ENCODE measurements around the gene HDLBP.
"Not testable (repeated sequence)": the region's sequence is repeated elsewhere in the genome, so short reads cannot be mapped to it uniquely, and the experiment has no call there.

HDLBP gene

GRCh38 chr2:241321033-241321432 lies 5.6 kb upstream of the HDLBP start:
- H3K27me3 Mint-ChIP-seq, result no peaks in the 10 kb centered on the region
- no peak overlapping the region for H3K4me3 Mint-ChIP-seq
- no peak for DNase-seq
- peaks cover 62% of the 10 kb centered on the region for H3K36me3 Mint-ChIP-seq
- CTCF ChIA-PET, result no interaction called here
- no peaks in the 10 kb centered on the region for H3K9me3 Mint-ChIP-seq
- H3K27ac Mint-ChIP-seq, result no peak overlapping the region
- peaks cover 68% of the 10 kb centered on the region for H3K4me1 Mint-ChIP-seq

- H3K36me3 Mint-ChIP-seq, result peaks cover 59% of the 10 kb centered on the region
- H3K4me1 Mint-ChIP-seq, result peaks cover 68% of the 10 kb centered on the region
- CTCF ChIA-PET, result no interaction called here
- H3K27ac Mint-ChIP-seq, result peak overlapping the region; percentile 20
- DNase-seq, result no peak
- H3K9me3 Mint-ChIP-seq, result no peaks in the 10 kb centered on the region
- H3K27me3 Mint-ChIP-seq, result no peaks in the 10 kb centered on the region
- no peak overlapping the region for H3K4me3 Mint-ChIP-seq
These were observed 4.9 kb upstream of the HDLBP start for GRCh38 chr2:241320394-241320793.

- Mint-ChIP-seq H3K4me3 (peak overlapping the region; percentile 89), H3K4me1 (peaks cover 65% of the 10 kb centered on the region), H3K36me3 (peaks cover 51% of the 10 kb centered on the region)
- H3K27ac Mint-ChIP-seq, H3K27me3 Mint-ChIP-seq, H3K9me3 Mint-ChIP-seq, DNase-seq: not testable (repeated sequence)
- CTCF ChIA-PET, result interaction anchor here (0.9 kb wide), 1 partner anchor 240 kb away, joined by 3 read pairs; no protein-coding TSS in a partner anchor
These were observed 3.4 kb upstream of the HDLBP start for GRCh38 chr2:241318830-241319229.

DNA sequence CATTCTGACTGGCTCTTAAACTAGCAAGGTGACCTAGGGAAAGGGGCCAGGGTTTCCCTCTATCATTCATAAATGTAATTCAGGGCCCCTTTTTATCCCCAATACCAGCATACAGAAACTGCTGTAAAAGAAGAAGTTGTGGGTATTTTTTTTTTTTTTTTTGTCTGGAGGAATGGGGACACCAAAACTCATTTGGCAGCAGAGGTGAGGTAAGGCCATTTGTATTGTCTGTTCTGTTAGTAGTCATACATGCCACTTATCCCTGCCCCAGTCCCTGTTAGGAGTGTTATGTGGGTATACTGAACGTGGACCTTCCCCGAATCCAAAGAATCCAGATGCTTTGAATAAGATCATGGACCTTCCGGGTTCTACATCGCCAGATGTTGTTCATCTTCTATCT lies 1.9 kb upstream of the HDLBP start:
- Mint-ChIP-seq H3K9me3 (no peaks in the 10 kb centered on the region), H3K27ac (peak overlapping the region; percentile 96), H3K36me3 (peaks cover 50% of the 10 kb centered on the region), H3K4me3 (peak overlapping the region; percentile 89), H3K27me3 (no peaks in the 10 kb centered on the region), H3K4me1 (peaks cover 71% of the 10 kb centered on the region)
- no peak for DNase-seq
- CTCF ChIA-PET, result interaction anchor here (0.8 kb wide), 1 partner anchor 281 kb away, joined by 3 read pairs; no protein-coding TSS in a partner anchor

- H3K4me1 Mint-ChIP-seq, result peaks cover 72% of the 10 kb centered on the region
- peaks cover 49% of the 10 kb centered on the region for H3K36me3 Mint-ChIP-seq
- H3K9me3 Mint-ChIP-seq, result no peaks in the 10 kb centered on the region
- H3K27ac Mint-ChIP-seq, result peak overlapping the region; percentile 96
- CTCF ChIA-PET, result no interaction called here
- DNase-seq, result no peak
- no peaks in the 10 kb centered on the region for H3K27me3 Mint-ChIP-seq
- H3K4me3 Mint-ChIP-seq, result peak overlapping the region; percentile 89
These were observed 1.4 kb upstream of the HDLBP start for GRCh38 chr2:241316825-241317224.

DNA sequence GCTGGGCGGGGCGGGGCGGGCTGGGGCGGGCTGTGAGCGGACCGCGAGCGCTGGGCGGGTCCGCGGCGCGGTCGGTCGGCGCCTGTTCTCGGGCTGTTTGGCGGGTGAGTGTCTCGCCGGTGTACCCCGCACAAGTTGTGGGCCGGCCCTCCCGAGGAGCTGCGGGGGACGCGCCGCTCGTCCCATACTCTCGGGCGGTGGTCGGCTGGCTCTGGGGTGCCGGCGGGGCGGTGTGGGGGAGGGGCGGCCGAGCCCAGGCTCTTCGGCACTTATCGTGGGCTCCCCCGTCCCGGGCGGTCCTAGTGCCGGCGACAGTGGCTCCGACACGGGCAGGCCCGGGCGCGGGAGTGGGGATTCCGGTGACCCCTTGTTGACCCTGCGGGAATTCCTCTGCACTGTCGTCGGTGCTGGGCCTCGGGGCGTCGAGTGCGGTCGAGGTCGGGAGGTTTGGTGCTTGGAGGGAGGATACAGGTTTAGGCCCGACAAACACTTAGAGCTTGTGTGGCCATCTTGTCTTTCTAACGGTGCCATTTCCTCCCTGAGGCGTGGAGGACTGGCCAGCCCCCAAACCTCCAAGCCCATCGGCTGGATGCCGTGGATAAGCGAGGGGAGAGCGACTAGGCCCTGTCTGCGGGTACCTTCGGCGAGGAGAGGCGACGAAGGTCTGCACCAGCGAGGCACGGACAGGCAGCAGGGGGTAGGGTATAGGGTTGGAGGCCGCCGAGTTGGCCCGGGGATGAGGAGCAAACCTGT lies 583 bp upstream of the HDLBP start, which contains the start of gene SEPTIN2:
Gene SEPTIN2, plus strand, starts transcription at position 47 of the 753 bp plus-strand sequence. CDS start 8,308 bp downstream, outside the sequence.
- H3K27me3 Mint-ChIP-seq, result no peaks in the 10 kb centered on the region
- peak; percentile 83 for DNase-seq
- H3K36me3 Mint-ChIP-seq, result peaks cover 42% of the 10 kb centered on the region
- H3K9me3 Mint-ChIP-seq, result no peaks in the 10 kb centered on the region
- CTCF ChIA-PET, result interaction anchor here (1.2 kb wide), 1 partner anchor 33 kb away, joined by 3 read pairs; no protein-coding TSS in a partner anchor
- H3K4me1 Mint-ChIP-seq, result peaks cover 72% of the 10 kb centered on the region
- peak within 1 kb of the TSS; percentile 89 for H3K4me3 Mint-ChIP-seq
- H3K27ac Mint-ChIP-seq, result peak within 1 kb of the TSS; percentile 96

DNA sequence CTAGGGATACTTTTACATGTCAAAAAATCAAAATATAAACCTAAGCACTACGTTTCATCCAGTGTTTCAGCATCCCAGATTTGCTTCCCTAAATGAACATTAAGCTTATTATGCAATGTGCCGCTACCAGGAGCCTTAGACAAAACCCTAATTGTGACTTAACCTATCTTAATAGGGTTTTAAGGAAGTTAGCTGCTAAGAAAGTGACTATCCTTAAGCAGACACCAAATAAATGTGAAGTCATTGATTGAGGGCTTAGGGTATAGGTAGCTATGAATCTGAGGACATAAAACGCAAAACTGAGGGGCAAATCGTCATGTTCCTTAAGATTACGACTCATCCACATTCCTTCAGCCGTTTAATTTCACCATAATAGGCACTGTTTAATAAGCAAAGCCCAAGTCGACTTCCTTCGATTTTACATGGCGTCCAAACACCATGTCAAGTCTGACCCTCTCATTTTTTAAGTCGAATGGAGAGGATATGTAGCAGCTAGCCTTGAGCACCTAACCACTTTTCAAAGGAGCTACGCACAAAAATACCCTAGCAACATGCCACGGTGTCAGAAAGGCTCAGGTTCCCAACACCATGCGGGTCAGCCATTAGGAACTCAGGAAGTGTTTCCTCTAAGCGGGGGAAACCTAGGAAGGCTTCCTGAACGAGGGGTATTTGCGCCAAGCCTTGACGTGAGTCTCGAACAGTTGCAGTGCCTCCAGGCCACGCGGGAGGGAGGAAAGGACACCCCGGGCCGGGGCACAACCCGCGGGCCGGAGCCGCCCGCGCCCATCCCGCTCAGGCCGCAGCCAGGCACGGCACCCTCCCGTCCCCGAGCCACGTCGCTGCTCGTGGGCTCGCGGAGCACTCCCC lies 1.0 kb downstream of the HDLBP start:
- H3K4me3 Mint-ChIP-seq, result peak overlapping the region; percentile 89
- H3K4me1 Mint-ChIP-seq, result peaks cover 71% of the 10 kb centered on the region
- peaks cover 30% of the 10 kb centered on the region for H3K36me3 Mint-ChIP-seq
- H3K27me3 Mint-ChIP-seq, result no peaks in the 10 kb centered on the region
- no peaks in the 10 kb centered on the region for H3K9me3 Mint-ChIP-seq
- peak overlapping the region; percentile 96 for H3K27ac Mint-ChIP-seq
- DNase-seq, result no peak
- CTCF ChIA-PET, result interaction anchor here (0.9 to 1.2 kb wide), 3 partner anchors 15 to 165 kb away, joined by 3 read pairs; partner anchors contain the start of gene PASK

DNA sequence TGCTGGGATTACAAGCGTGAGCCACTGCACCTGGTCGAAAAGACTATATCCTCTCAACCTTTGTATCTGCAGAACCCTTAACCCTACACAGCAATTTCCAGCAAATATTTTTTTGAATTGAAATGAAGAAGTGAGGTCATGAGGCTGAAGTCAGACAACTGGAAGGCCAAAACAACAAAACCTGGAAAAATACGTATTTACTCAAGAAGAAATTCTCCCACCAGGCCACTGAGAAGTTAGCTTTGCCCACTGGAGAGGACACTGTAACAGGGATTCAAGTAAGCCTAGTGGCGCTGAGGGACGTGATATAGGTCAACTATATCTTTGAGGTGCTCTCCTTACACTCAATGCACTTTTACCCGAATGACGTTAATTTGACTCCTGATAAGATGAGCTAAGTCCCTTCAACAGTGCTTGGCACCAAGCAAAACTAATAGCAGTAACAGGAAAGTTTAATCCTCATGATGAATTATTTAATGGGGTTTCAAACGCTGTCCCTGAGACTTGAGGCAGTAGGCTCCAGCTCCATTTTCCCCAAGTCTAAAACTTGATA lies 1.9 kb downstream of the HDLBP start:
- CTCF ChIA-PET, result interaction anchor here (0.9 kb wide), 1 partner anchor 14 kb away, joined by 3 read pairs; no protein-coding TSS in a partner anchor
- peaks cover 74% of the 10 kb centered on the region for H3K4me1 Mint-ChIP-seq
- DNase-seq, result no peak
- H3K27me3 Mint-ChIP-seq, result no peaks in the 10 kb centered on the region
- H3K27ac Mint-ChIP-seq, result peak overlapping the region; percentile 95
- peak overlapping the region; percentile 89 for H3K4me3 Mint-ChIP-seq
- no peaks in the 10 kb centered on the region for H3K9me3 Mint-ChIP-seq
- peaks cover 30% of the 10 kb centered on the region for H3K36me3 Mint-ChIP-seq

DNA sequence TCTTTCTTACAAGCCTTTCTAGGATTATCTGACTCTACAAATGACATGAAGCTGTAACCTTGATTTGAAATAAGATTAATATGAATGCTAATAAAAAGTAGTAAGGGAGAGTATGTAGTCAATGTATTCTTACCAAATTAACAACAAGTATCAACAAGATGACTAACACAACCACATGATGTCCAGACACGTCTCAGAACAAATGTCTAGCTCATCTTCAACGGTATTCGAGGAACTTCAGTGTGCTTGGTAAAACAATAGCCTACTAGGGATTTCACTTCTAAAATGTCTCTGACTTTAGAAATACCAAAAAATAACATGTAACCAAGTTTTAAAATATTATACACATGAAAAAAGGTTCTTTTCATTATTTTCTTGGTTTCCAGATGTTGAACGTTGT lies 3.4 kb downstream of the HDLBP start:
- peaks cover 69% of the 10 kb centered on the region for H3K4me1 Mint-ChIP-seq
- no peak overlapping the region for H3K27ac Mint-ChIP-seq
- DNase-seq, result no peak
- H3K4me3 Mint-ChIP-seq, result no peak overlapping the region
- peaks cover 23% of the 10 kb centered on the region for H3K36me3 Mint-ChIP-seq
- CTCF ChIA-PET, result no interaction called here
- H3K9me3 Mint-ChIP-seq, result no peaks in the 10 kb centered on the region
- no peaks in the 10 kb centered on the region for H3K27me3 Mint-ChIP-seq

- Mint-ChIP-seq H3K36me3 (peaks cover 14% of the 10 kb centered on the region), H3K4me3 (no peak overlapping the region)
These were observed 4.4 kb downstream of the HDLBP start for GRCh38 chr2:241310917-241311566.

GRCh38 chr2:241309684-241310117 lies 5.8 kb downstream of the HDLBP start:
- Mint-ChIP-seq H3K36me3 (peaks cover 17% of the 10 kb centered on the region), H3K4me1 (peaks cover 73% of the 10 kb centered on the region), H3K4me3 (peak overlapping the region; percentile 48), H3K27ac (peak overlapping the region; percentile 91), H3K27me3 (no peaks in the 10 kb centered on the region), H3K9me3 (no peaks in the 10 kb centered on the region)
- DNase-seq, result peak; percentile 77
- CTCF ChIA-PET, result no interaction called here

More at GRCh38 chr2:241310917-241311566, 4.4 kb downstream of the HDLBP start:
- Mint-ChIP-seq H3K27ac (peak overlapping the region; percentile 19), H3K9me3 (no peaks in the 10 kb centered on the region), H3K27me3 (no peaks in the 10 kb centered on the region), H3K4me1 (peaks cover 66% of the 10 kb centered on the region)
- DNase-seq, result no peak
- CTCF ChIA-PET, result no interaction called here

DNA sequence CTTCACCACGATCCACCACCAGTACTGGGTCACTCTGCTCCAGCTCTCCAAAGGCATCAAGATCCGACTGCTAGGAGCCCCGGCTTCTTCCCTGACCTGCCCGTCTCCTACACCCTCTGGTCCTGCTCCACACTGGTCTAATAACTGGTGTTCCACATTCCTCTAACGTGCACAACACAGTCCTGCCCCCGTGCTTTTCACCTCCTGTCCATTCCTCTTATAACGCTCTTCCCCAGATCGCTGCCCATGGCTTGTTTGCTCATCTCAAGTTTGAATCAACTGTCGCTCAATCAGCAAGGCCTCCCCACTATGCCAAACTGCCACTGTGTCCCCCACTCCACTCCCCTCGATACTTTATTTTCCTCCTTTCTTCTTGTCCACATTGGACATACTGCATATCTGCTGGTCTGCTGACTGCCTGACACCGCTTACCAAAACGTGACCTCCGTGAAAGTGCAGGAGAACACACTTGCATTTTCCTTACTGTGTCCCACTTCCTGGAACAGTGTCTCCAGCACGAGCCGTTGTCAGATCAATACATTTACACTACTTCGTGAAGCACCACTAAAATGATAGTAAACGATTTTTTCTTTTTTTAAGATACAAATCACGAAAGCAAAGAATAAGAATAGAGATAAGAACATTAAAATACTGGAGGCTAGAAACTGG lies 6.5 kb downstream of the HDLBP start:
- no peak for DNase-seq
- no peaks in the 10 kb centered on the region for H3K9me3 Mint-ChIP-seq
- H3K36me3 Mint-ChIP-seq, result peaks cover 17% of the 10 kb centered on the region
- H3K4me3 Mint-ChIP-seq, result no peak overlapping the region
- peaks cover 70% of the 10 kb centered on the region for H3K4me1 Mint-ChIP-seq
- no peaks in the 10 kb centered on the region for H3K27me3 Mint-ChIP-seq
- H3K27ac Mint-ChIP-seq, result peak overlapping the region; percentile 91
- CTCF ChIA-PET, result no interaction called here

GRCh38 chr2:241308267-241308666 lies 7.2 kb downstream of the HDLBP start:
- peak overlapping the region; percentile 29 for H3K27ac Mint-ChIP-seq
- CTCF ChIA-PET, result no interaction called here
- no peaks in the 10 kb centered on the region for H3K27me3 Mint-ChIP-seq
- peaks cover 63% of the 10 kb centered on the region for H3K4me1 Mint-ChIP-seq
- no peak for DNase-seq
- no peak overlapping the region for H3K4me3 Mint-ChIP-seq
- H3K36me3 Mint-ChIP-seq, result peaks cover 17% of the 10 kb centered on the region
- H3K9me3 Mint-ChIP-seq, result no peaks in the 10 kb centered on the region

Measured in activated naive CD4-positive, alpha-beta T cell treated with anti-CD3 and anti-CD28 coated beads, Interleukin-2, amount 10 ng/mL, durations not matched to agents 7 days and 5 days (primary cell).